Measurements from ENCODE around the gene TTLL11.
A peak's percentile ranks its signal among the peaks of the same experiment; 100 is the strongest.

TTLL11 gene

DNA sequence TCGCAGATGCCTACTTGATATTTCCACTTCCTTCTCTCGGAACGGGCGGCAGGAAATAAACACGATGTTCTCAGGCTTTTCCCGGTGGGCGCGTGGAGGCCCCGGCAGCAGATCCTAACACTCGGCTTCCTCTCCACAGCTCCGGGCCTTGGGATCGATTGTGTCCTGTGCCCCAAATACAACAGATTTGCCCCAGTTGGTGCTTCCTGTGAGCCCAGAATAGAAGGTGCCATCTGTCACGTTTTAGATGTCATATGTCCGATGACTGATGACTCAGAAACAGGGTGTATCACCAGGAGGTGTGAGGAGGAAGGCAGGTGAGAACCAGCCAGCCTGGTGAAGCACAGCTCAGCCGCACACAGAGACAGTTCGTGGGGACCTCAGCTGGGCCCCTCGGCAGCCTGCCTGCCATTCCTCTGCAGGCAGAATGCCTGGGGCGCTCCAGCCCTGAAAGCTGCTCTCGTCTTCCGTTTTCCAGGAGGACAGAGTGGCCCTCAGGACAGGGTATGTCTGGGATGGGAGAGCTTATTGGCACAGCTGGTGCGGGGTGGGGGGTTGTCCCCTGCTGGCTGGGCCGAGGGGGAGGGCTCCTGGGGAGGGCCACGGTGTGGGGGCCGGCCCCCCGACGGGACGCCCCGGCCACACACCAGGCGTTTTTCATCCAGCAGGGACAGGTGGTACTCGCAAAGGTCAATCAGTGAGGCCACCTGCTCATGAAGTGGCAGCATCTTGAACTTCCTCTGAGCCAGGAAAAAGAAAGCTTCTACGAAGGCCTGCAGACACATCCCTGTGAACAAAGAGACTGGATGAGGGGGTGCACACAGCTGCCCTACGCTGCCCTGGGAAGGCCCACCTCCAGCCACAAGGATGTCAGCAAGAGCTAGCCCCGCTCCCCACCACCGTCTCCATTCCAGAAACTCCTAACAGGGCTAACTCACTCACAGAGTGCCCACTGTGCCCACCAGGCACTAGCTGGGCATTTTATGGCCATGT lies 270.7 kb downstream of the TTLL11 start:
- peak in 1 of 2 donors; percentile 3 for DNase-seq

DNA sequence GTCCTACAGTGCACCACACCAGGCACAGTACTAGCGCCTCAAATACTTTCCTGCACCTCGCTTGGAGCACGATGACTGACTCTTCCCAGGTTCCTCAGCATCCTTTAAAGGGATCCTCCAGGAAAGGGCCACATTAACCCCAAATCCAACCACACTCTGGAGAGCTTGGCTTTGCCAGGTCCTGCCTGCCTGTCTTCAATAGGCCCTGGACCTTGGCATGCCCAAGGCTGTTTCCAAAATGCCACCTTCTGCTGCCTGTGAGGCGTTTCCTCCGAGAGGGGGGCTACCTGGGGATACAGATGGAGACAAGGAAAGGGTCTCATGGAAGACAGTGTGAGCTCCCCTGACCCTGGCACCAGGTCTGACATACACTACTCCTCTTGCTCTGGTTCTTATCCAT lies 271.8 kb downstream of the TTLL11 start:
- no peak for DNase-seq

DNA sequence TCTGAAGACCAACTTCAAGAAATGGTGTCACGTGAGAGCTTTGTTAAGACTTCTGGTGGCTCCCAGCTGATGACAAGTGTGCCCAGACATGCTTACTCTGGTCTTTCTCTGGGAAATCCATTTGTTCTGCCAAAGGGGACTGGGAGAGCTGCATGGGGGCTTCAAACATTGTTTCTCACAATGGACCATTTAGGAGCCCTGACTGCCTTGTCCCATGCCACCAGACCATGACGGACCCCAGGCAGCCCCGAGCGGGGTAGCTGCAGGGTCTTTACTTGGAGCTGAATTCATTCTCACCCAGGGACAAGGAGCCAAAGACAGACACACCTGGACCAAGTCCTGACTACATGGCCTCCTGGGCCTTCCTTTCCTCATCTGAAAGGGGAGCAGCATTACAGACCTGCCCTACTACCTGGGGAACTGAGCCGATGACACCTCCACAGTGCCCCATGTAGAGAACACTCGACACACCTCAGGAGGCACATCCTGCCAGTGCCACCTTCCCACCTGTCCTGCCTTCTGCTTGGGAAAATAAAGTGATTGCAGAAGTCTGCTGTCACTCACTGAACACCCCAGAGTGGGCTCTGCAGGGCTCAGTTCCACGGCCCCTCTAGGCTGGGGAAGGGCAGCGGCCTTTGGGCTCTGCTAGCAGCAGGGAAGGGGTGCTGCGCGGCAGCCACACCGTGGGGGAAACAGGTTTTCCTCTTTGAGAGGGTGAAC lies 272.7 kb downstream of the TTLL11 start:
- no peak for DNase-seq

DNA sequence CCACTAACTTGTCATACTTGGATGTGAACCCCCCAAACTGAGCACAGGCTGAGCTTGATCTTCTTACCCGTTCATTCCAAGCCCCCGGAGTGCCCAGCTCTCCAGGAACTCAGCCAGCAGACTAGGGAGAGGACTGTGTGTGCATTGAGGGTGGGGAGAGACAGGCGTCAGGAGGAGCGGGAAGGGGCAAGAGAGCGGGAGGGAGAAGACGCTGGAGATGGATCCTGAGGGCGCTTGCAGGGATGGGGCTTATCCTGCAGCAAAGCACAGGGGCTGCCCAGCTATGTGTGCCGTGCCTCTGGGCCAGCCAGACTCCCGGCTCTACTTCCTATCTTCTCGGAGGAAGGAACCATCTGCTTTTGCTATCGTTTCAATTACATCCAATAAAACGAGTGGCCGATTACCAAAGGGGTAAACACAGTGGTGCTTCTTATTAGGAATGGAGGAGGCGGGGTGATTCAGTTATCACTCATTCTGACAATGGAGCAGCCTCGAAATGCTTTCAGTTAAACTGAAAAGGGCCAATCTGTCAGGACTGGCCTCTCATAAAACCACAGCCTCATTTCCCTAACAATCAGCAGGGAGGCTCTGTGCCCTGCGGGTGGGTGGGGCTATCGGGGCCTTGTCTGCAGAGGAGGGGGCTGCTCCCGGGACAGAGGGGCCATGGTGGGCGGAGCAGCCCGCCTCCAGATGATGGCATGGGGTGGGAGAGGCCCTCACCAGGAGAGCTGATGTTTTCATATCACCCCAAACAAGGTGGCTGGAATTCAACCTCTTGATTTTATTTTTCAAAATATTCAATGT lies 273.5 kb downstream of the TTLL11 start:
- no peak for DNase-seq

DNA sequence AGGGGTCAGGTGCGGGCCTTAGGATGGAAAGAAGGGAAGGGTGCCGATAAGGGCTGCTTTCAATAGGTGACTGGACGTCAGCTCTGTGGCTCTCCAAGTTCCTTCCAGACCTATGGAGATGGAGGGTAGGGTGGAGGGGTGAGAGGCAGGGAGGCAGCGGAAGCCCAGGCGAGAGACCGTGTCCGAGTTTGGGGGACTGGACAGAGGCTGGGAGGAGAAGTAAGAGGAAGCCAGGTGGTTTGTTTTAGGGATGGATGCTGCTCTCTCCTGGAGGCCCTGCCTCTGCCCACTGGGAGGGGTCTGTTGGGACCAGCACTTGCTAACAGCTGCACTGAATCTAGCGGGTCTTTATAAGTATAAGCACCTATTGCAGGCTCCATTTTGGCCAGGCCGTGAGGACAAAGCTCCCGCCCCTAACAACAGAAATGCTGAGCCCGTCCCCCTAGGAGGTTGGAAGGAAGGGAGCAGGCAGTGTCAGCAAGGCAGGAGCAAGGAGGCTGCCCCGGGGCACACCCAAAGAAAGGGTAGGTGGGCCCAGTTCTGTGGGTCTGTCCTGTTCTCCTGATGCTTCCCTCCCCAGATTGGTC lies 274.2 kb downstream of the TTLL11 start:
- no peak for DNase-seq

DNA sequence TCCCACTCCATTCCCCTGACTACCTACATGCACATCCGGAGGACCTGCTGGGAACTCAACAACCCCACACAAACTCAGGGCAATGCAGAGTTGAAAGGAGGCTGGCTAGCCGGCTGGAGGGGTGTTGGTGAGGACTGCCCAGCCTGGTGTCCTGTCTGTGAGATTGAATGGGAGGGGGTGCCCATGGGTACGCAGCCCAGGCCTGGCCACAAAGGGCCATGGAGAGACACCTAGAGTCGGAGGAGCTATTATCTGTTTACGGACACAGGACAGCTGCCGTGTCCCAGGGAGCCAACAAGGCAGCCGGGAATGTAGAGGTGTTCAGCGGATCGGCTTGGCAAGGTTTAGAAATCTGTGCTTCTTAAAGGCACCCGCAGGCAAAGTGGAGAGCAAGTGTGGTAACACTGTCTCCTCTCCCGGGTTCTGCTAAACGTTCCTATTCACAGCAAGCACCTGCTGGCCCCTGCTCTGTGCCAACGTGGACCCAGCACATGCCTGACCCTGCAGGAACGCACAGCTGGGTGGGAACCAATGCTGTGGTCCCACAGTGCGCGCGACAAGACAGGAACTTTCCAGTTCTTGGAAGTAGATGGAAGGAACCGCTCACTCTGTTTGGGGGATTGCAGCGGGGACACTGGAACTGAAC lies 275.0 kb downstream of the TTLL11 start:
- no peak for DNase-seq

DNA sequence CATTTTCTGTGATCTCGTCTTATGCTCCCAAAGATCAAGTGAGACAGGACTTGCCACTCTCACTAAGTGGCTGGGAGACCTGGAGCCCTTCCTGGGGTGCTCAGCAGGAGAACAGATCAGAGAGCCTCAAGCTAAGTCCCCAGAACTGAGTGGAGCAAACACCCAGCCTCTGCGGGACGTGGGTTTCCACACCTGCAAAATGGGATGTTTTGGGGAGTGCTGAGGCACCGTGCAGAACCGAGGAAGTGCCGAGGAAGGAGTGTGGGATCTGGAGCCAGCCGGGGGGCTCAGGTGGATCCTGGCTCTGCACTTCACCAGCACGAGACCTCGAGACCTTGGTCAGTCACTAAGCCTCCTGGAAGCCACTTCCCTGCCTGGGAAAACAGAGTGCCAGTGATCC lies 275.6 kb downstream of the TTLL11 start:
- no peak for DNase-seq

DNA sequence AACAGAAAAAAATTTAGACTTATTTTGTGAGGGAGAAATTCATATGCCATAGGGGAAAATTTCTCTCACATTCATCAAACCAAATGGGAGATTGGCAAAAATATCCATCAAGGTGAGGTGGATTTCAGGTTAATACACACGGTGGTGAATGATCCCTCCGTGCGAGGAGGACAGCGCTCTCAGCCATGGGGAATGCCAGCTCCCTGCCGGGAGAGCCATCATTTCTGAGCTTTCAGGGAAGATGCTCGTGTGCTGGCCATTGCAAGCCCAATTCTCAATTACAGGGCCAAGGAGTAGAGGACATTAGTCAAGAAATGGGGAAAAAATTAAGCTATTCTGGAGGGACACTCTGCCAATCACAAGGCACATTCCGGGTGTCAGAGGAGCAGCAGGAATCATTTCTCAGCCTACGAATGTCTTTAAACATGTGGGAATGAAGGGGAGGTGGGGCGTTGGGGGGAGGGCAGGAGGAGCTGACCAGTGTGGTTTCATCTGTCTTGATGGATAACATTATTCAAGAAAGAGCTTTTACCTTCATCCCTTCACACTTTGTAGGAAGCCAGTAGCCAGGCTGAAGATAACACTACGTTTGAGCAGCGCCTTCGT lies 276.2 kb downstream of the TTLL11 start:
- DNase-seq = no peak

DNA sequence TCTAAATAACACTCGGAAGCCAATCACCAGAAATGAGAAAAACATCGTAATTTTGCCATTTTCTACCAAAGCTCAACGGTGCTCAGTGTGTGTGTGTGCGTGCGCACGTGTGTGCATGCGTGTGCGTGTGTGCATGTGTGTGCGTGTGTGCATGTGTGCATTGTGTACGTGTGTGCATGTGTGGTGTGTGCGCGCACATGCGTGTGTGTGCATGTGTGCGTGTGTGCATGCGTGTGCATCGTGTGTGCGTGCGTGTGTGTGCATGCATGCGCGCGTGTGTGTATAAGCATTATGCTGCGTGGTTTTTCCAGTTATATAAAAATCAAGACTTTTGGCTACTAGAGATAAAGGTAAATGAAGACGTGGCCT lies 276.7 kb downstream of the TTLL11 start:
- no peak for DNase-seq

DNA sequence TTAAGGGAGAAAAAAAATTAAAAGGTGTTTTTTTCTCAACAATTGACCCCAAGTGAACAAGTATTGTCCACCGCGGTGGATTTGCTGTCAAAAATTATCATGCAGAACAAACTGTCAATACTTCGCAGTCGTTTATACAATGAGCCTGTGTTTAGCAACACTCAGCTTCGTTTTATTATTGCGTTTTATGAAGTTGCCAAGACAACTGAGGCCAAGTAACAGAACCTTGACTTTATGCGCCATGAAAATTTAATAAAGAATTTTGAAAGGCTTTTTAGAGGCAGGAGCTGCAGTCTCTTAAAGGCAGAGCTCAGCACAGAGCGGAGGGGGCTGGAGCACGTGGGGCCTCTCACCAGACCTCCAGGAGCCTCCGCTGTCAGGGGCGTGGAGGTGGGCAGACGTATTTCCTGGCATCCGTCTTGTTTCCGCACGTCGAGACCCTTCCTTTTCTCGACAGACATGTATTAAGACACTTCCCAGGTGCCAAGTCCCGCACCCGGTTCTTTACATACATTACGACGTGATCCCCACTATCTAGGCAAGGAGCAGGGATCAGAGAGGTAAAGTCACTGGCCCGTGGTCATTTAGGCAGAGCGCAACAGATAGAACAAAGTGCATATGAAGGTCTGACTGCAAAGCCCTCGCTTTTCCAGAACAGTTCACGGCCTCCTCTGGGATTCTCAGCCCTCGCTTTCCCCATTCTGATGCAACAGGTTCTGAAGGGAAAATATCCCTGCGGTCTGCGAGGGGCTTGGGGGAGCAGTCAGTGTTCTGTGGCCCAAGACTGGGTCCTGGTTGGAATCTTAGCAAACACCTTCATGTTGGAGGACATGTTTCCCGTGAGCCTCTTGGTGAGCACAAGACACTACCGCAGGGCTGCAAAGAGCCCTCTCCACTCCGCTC lies 277.3 kb downstream of the TTLL11 start:
- no peak for DNase-seq

DNA sequence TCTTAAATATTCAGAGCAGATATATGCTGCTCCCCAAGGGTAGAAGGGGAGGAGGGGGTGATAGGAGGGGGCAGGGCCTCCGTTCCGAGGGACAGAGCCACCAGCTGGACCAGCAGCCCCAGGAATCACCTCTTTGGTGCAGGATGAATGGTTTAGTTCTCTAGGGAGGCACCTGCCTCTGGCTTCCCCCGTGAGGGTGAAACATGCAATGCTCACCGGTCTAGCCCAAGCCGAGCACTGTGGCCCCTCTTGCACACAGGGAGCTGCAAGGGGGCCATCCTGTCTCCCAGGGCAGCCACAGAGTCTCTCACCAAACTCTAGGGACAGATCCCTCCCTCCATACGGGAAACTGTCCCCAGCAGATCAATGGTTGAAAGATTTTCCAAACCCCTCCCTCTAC lies 278.0 kb downstream of the TTLL11 start:
- DNase-seq = no peak

DNA sequence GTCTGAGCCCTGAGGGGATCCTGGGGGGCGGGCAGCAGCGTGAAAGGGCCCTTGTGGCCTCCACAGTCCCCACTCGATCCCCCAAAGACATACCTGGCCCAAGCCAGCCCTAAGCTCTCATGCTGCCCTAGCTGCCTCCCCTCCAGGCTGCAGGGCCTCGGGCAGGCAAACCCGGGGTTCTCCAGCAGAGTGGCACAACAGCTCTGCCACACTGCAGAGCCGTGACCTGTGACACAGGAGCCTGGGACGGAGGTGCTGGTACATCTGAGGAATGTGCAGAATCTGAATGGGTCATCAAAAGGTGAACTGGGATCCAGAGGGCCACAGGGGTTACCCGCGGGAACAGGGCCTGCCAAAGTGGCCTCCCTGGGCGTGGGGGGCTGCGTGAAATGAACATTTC lies 278.5 kb downstream of the TTLL11 start:
- DNase-seq = no peak

DNA sequence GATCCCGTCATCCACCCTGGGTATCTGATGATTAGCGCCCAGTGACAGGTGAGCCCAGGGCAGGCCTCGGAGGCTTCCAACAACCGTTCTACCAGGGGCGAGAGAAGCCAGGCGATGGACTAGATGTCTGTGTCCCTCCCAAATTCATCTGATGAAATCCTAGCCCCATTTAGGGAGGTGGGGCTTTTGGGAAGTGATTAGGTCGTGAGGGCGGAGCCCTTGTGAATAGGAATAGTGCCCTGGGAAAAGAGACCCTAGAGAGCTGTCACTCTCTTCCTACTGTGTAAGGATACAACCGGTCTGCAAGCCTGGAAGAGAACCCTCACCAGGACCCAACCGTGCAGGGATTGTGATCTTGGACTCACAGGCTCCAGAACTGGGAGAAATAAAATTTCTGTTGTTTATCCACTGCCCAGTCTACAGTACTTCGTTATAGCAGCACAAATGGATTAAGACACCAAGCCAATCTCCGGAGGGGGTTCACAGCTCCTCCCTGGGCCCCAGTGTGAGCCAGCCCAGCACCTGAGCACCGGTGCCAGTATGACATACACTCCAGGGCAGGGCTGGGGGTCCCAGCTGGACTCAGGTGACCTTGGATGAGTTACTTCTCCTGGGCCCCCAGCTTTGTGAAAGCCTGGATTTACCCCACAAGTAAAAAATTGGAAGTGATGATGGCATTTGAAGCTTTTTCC lies 279.4 kb downstream of the TTLL11 start:
- no peak for DNase-seq

DNA sequence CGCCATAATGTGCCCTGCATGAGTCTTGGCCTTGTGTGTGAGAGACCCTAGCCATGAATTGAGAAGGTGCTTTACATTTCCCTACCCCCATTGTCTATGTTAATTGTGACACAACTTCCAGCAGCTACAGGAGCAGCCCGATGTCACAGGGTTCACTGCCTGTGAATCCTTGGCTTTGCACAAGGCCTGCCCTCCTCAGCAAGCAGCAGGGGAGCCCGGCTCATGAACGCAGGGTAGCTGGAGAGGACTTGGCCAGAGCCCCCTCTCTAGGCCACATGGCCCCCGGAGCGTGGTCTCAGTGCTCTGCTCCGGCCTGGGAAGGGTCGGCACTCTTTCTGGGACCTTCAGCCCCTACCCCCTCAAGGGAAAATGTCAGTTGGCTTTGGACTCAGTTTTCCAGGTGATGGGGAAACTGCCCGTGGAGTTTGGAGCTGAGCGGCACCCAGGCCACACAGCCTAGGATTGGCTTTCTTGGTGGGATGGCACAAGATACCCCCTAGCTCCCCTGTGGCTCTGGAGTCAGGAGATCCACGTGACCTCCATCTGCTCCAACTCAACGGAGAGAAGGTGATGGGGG lies 280.9 kb downstream of the TTLL11 start:
- DNase-seq = no peak

DNA sequence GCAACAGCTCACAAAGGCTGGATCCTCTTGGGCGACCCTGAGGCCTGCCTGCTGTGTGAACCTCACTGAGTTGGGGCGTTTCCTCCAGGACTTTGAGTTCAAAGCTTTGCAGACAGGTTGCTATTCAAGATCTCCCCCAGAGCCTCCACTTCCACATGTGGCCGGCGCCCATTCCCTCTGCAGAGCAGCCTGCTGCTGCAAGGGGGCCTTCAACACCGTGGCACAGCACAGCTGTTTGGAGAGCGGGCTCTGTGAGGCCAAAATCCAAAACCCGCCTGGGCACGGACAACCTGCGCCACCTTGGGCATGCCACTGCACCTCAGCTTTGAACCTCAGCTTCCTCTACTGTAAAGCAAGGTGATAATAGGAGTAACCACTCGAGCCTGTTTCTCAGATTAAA lies 281.4 kb downstream of the TTLL11 start:
- DNase-seq = no peak

DNA sequence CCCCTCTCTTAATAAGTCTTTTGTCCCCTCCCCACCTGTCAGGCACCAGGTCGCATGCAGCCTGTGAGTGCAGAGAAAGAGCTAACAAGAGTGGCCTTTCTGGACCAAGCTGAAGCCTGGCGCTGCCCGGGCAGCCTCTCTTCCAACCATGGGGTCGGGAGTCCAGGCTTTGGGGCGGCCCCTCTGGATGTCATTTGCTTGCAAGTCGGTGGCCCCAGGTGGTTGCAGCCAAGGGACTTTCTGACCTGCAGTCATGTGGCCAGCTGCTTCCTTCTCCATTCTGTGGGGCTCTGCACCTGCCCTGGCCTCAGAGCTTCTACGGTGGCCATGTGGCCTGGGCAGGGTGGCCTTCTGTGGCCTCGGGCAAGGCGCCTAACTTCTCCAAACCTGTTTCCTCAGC lies 282.0 kb downstream of the TTLL11 start:
- no peak for DNase-seq

DNA sequence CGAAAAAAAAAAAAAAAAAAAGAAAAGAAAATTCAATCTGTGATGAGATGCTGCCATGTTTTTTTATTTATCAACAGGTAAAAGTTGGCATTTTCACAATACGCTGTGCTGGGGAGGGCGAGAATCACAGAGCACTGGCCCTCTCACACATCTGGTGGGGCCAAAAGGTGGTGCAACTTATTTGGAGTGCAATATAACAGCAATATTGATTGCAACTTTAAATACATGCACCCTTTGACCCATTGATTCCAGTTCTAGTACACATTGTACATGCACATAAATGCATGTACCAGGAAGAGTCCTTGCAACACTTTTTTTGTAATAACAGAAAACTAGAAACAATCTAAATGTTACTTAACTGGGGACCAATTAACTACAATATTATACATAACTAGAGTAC lies 282.6 kb downstream of the TTLL11 start:
- DNase-seq = no peak

DNA sequence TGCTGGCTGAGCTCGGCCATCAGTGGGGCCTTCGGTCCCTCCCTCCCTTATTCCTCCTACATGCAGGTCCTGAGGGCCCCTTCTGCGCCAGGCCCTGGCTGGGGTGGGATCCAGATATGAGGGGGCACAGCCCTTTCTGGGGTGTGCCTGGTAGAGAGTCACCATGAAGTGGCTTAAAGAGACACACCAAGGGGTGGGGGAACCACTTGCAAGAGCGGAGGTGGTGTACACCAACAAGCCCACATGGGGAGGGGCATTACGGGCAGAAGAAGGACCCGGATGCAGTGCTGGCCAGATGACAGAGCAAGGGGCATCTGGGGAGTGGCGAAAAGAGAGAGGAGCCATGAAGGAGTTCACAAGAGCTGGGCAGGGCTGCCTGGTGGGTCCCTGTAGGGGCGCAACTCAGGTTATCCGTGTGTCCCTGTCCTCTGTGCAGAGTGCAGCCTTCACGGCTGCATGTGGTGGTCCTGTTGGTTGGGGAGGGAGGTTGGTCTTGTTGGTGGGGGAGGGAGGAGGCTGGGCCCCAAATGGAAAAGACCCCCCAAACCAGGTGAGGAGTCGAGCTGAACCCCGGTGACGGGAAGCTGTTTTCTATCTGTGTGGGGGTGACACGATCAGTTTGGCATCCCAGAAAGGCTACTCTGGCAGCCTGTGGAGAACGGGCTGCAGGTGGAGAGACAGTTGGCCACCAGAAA lies 283.6 kb downstream of the TTLL11 start:
- no peak for DNase-seq

DNA sequence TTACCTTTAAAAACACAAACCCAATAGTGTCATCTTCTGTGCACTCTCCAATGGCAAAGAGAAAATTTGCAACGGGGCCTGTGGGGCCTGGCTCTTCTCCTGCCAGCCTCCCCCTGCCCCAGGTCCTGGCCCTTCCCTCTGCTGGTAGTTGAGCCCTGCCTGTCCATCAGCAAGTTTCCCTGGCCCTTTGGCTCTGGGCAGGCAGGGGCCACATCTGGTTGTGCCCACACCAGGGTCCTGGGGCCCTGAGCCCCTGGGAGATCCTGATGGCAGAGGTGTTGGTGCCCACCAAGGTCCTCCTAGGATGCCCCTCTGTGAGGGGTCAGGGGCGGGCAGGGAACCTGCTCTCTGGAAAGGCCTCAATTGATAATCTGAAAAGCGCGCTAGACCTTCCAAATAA lies 284.3 kb downstream of the TTLL11 start:
- DNase-seq = no peak

Measured in CD4-positive, alpha-beta T cell treated with Interleukin-4 for 1 hour (primary cell).